Hindlimb muscle (tissue), 1 donor: Measurements from ENCODE around the gene SLC7A14. TPM values are rescaled to one million over a fixed set of nuclear protein-coding genes. Genes with fewer than 3 reads are reported as not detected.

ENCODE experiments used
- DNase-seq: peaks from one replicate; pipeline ENCODE4 v3.0.0-alpha.2; 2013
- polyA plus RNA-seq: library from polyadenylated mRNA; unstranded; fragments of 120-200 nt; gene quantifications from one replicate; pipeline ENCODE4 v1.2.1, GENCODE V29; 2013; ENCODE audit not compliant: insufficient read length

SLC7A14 gene
- polyA plus RNA-seq, 1 donor, result 0.58 TPM

GRCh38 chr3:170425491-170426239 lies 160.2 kb downstream of the SLC7A14 start:
- DNase-seq, result no peak

DNA sequence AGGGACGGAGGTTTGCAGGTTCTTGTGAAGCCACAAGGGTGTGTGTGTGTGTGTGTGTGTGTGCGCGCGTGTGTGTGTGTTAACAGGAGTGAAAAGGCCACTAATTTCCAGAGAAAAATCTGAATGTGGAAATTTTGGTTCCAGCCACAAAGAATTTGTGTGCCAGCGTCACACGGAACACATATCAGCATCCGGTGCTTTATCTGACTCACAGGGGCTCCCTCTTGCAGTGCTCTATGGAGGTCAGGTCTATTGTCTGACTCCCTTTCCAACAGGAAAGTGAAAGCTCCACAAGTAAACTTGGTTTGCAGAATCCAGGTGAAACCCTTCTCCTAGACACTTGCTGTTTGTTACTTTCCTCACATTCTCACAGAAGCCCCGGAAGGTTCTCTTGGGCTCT lies 161.0 kb downstream of the SLC7A14 start:
- no peak for DNase-seq

GRCh38 chr3:170423001-170423615 lies 162.8 kb downstream of the SLC7A14 start:
- DNase-seq, result no peak

GRCh38 chr3:170421758-170422157 lies 164.1 kb downstream of the SLC7A14 start:
- DNase-seq, result no peak

DNA sequence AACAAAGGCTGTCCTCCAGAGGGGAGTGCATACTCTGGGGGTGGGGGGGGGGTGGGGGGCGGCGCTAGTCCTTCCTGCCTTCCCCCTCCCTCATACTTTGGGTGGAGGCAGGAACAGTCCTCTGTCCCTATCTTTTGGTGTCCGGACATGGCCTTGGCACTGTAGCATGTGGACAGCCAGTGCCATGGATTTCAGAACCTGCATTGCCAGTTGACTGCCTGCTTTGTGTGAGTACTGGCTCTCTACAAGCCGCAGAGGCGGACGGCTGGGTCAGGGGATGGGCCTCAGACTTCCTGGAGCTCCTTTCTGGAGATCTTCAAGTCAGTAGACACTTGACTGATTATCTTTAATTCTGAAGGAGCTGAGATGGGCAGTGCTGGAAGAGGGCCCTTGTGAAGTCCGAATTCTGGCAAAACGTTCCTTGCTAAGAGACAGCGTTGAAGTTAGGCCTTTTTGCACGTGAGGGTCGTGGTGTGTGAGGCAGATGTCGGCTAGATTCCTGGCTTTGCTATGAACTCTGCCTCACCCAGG lies 164.7 kb downstream of the SLC7A14 start:
- no peak for DNase-seq

DNA sequence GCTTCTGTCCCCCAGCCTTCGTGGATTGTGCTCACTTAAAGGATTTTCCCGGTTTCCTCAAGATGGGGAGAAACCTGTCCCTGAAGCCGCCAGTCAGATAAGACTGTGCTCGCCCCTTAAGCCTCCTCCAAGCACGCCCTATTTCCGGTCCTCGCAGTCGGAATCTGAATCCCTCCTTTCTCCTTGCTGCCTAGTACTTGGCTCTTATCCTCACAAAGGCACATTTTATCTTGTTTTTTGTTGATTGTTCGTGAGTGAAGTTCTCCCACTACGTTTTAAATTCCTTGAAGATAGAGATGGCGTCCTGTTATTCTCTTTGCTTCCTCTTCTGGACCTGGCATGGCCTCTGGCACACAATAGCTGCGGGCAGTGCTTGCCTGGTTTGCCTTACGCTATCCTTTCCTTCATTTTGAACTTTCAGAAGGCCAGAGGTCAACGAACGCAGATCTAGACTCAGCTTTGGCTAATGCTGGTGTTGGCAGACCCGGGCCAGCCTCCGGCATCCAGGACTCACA lies 165.5 kb downstream of the SLC7A14 start:
- no peak for DNase-seq

- DNase-seq, result no peak
Measured at GRCh38 chr3:170419557-170420087, 166.3 kb downstream of the SLC7A14 start.

DNA sequence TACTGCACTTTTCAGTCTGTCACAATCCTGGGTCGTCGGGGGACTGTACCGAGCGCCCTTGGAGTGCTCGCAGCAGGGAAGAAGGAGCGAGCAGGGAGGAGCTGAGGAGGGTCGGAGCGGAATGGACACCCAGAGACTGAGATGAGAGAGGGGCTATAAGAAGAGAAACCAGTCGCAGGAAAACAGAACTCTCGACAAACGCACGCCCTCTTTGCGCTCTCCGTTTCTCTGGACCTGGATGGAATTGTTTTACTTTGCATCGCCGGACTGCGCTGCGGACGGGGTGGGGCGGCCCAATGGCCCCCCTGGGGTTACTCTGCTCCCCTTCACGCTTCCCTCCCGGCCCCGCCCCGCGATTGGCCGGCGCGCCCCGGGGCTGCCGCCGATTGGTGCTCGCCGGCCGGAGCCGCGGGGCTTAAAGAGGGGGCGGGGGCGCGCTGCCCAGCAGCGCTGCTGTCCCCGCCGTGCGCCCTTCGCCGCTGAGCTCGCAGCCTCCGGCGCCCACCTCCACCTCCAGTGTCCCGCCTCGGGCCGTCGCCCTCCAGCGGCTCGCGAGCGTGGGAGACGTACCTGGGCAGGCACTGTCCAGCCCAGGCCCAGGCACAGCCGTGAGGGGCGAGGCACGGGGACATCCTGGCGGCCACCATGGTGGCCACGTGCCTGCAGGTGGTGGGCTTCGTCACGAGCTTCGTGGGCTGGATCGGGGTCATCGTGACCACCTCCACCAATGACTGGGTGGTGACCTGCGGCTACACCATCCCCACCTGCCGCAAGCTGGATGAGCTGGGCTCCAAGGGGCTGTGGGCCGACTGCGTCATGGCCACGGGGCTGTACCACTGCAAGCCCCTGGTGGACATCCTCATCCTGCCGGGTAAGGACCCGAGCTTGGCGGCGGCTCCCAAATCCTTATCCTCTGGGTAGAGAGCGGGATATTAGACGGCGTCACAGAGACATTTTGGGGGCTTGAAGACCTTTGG lies 167.2 kb downstream of the SLC7A14 start, which contains the start of gene CLDN11:
Gene CLDN11 (plus strand): TSS at position 447 of the 977 bp plus-strand sequence. CDS start 199 bp downstream, at position 646.
- DNase-seq, result peak; percentile 32

GRCh38 chr3:170417090-170417489 lies 168.8 kb downstream of the SLC7A14 start:
- no peak for DNase-seq

GRCh38 chr3:170414202-170414663 lies 171.6 kb downstream of the SLC7A14 start:
- DNase-seq, result peak; percentile 64

DNA sequence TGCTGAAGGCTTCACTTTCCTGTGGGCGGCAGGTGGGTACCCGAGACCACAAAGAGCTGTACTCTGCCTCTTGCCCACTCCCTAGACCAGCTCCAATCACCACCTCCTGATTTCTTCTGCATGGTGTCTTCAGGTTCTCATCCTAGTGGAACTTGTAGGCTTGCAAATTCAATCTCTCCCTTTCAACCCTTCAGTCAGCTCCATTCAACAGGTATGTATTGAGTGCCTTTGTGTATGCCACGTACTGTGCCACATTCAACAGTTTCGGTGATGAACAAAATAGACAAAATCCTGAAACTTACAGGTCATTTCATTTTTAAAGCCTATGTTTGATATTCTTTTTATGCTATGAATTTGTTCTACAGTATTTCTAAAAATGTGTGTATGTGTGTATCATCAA lies 172.6 kb downstream of the SLC7A14 start:
- DNase-seq, result no peak

- no peak for DNase-seq
Measured at GRCh38 chr3:170410428-170411029, 175.3 kb downstream of the SLC7A14 start.

Other genes with a start within 250 kb of the SLC7A14 start
- 21.3 TPM for gene SKIL, start 228.4 kb downstream of the SLC7A14 start, polyA plus RNA-seq
- gene CLDN11, start 167.2 kb downstream of the SLC7A14 start, polyA plus RNA-seq, result 1.7 TPM